GM19452 (cell line): ENCODE data around the gene CTNNBIP1.

Source experiments
- ATAC-seq: cut with Tn5 transposase; IDR thresholded peaks from one replicate; pipeline ENCODE4 v1.9.1; 2021; ENCODE audit not compliant: unreplicated experiment

The CTNNBIP1 gene

DNA sequence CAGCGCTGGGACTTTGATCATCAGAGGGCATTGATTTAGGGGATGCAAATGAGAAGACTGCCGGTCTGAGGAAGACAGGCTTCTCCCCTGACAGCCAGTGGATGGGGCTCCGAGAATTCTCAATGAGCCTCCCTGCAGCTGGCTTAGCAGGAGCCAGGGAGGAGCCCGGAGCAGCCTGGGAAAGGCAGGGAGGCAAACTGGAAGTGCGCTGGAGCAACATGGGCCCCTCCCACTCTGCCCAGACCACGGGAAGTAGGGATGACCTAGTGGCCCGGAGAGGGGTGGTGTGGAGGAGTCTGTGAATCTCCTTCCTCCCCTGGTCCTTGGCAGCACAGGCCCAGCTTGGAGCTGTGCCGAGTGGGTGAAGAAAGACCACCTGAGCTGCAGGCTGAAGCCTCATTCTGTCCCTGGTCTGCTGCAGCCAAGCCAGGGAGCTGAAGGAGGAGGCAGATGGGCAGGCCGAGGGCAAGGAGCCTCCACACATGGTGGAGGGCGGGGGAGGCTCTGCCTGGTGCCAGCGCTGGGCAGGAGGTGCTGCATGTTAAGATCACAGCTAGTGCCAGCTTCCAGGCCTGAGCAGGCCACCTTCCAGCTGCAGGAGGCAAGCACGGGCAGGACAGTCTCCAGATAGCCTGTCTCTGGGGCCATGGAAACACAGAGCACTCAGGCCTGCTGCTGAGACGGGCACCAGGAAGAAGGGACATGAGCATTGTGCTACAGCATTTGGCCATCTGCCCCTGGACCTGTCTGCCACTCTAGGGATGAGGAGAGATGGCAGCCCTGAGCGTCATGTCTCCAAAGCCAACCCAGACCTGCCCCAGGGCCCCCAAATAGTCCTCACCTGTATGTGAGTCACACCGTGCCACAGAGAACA lies 74.1 kb downstream of the CTNNBIP1 start:
- ATAC-seq, result no peak

DNA sequence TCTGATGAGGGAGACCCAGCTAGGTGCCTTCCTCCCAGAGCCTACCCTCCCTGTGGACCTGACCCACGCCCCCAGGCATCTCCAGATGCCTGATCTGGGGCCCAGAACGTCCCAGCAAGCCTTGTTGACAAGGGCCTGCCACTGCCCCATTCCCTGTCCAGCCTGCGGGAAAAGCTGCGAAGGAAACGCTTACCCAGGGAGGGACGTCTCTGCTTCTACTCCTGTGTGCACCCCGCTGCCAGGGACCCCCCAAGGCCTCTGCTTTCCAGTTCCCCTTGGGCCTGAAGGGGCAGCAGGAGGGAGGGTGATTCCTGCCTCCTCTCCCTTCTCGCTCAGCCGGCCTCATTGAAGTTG lies 74.7 kb downstream of the CTNNBIP1 start:
- ATAC-seq, result no peak

GRCh38 chr1:9833632-9834031 lies 76.4 kb downstream of the CTNNBIP1 start:
- no peak for ATAC-seq

GRCh38 chr1:9827558-9828185 lies 82.4 kb downstream of the CTNNBIP1 start:
- no peak for ATAC-seq

GRCh38 chr1:9826616-9827015 lies 83.5 kb downstream of the CTNNBIP1 start:
- no peak for ATAC-seq

DNA sequence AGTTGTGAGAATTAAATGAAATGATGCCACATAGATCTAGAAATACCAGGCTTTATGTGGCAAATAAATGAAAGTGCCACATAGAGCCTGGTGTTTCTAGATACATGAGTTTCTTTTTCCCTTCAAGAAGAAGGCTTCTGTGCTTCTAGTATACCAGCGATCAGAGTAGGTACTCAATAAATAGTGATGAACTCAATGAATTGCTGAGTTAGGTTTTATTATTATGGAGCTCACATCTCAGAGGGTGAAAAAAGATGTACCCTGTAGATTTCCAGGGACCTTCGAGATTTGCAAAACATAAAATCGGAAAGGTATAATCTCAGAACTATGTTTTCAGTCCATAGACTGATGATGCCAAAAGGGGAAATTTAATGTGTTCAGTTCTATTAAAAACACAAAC lies 84.0 kb downstream of the CTNNBIP1 start:
- ATAC-seq, result no peak

GRCh38 chr1:9825093-9826074 lies 84.7 kb downstream of the CTNNBIP1 start:
- ATAC-seq, result no peak

GRCh38 chr1:9824702-9825089 lies 85.4 kb downstream of the CTNNBIP1 start:
- ATAC-seq, result no peak

- peak; percentile 63 for ATAC-seq
Observed at GRCh38 chr1:9823943-9824701, 85.9 kb downstream of the CTNNBIP1 start, which contains the start of gene CLSTN1. CLSTN1 (minus strand) TSS chr1:9823965; CDS start chr1:9823733, 232 bp downstream.

DNA sequence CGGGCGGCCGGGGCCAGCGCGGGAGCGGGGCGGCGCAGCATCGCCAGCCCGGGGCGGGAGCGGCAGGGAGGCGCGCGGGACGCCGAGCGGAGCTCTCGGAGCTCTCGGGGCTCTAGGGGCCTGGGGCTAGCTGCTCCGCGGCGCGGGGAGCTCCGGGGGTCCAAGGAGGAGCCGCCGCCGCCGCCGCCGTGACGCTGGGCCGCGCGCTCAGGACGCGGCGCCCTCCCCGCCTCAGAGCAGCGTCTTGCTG lies 86.5 kb downstream of the CTNNBIP1 start:
- peak; percentile 14 for ATAC-seq

DNA sequence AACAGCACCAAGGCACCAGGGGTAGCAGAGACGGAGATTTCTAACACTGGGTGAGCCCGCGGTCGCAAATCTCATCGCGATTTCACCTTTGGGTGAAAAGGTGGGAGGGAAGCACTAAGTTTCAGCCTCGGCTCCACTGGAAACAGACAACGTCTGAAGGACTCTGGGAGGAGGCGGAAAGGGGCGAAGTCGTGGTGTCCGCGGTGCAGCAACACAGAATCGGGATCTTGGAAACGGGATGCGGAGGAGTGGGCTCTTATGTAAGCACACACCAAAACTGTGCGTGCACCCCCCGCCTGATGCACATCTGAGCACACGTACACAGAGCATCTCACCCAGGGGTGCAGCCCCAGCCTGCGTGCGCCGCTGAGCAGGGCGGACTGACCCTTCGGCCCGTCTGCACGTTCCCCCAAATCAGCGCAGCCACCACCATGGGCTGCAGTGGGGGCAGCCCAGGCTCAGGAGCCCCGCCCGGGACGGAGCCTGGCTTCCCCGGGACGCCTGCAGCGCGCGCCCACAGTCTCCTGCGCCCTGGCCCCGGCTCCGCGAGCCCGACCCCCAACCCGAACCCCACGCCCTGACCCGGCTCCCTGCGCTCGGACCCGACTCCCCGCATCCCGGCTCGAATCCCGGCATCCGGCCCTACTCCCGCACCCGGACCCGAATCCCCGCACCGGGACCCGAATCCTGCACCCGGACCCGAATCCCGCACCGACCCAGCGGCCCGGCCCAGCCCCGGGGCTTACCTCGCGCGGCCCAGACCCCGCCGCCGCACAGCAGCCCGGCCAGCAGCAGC lies 87.0 kb downstream of the CTNNBIP1 start:
- ATAC-seq, result no peak

- ATAC-seq, result no peak
Observed at GRCh38 chr1:9822490-9822889, 87.6 kb downstream of the CTNNBIP1 start.

DNA sequence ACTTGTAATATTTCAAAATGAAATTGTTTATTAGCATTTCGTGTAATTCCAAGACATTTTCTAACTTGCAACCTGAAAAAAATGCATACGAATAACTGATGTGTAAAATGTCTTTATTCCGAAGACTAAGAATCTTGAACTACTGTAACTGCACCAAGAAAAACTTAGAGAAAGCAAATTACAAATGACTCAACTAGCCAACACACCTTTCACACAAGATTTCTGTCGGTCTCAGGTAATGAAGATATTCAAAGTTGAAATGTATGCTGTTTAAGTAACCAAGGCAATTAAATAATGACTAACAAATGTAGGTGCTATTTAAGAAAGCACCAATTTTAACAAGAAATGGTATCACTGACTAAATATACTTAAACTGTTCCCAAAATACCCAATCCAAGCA lies 88.4 kb downstream of the CTNNBIP1 start:
- ATAC-seq, result no peak

GRCh38 chr1:9820521-9820920 lies 89.5 kb downstream of the CTNNBIP1 start:
- no peak for ATAC-seq

DNA sequence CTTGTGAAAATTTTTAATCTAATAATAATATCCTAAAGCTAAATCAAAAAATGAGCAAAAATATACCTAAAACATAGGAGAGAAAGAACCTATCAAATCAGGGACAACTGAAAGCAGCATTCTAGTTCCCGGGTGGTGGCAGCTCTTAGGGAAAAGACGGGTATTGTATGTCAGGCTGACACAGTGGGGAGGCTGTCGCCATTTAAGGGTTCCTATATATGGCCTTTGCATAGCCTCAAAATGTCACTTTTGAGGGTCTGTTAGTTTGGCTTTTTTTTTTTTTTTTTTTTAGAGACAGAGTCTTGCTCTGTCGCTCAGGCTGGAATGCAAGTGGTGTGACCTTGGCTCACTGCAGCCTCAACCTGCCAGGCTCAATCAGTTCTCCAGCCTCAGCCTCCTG lies 92.3 kb downstream of the CTNNBIP1 start:
- ATAC-seq, result no peak

- ATAC-seq, result no peak
Observed at GRCh38 chr1:9816199-9816598, 93.9 kb downstream of the CTNNBIP1 start.

GRCh38 chr1:9815150-9815549 lies 94.9 kb downstream of the CTNNBIP1 start:
- ATAC-seq, result no peak

DNA sequence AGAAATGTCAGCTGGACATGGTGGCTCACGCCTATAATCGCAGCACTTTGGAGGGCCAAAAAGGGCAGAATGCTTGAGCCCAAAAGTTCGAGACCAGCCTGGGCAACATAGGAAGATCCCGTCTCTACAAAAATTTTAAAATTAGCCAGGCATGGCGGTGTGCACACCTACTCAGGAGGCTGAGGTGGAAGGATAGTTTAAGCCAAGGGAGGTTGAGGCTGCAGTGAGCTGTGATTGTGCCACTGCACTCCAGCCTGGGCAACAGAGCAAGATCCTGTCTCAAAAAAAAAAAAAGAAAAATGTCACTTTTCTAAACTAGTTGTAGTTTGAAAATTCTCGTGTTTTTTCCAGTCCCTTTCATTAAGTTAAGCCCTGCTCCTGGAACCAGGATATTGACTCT lies 95.5 kb downstream of the CTNNBIP1 start:
- no peak for ATAC-seq

DNA sequence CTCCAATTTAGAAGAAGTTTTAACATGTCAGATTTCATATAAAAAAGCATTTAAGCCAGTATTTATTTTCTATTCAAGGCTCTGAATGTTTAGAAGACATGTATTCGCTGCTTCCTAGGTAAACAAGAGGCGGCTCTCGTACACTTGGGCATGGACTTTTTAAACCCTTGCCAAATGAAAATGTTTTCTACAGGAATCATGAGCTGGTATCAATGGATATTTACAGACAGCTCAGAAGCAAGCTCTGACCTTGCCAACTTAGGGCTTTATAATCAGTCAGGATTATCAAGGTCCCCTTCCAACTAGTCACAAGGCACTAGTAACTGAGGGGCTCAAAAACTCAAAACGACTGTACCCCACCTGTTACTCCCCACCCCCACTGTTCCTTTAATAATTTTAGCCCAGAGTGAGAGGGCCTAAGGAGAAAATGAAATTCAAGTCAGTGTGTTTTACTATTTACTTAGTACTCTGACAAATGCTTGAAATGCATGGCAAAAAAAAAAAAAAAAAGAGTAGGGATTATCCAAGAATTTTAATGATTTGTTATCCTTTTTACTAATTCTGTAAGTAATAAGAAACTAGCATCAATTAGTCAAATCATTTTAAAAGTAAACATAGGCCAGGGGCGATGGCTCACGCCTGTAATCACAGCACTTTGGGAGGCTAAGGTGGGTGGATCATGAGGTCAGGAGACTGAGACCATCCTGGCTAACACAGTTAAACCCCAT lies 98.7 kb downstream of the CTNNBIP1 start:
- no peak for ATAC-seq
